ENCODE results near the gene CTDP1. TPM values are rescaled to one million over a fixed set of nuclear protein-coding genes. Genes with fewer than 3 reads are reported as not detected.
A peak's percentile ranks its signal among the peaks of the same experiment; 100 is the strongest.

The CTDP1 gene
- total and polyA plus RNA-seq, 5 donors from 2014 or later, result 12.9 to 59.7 (median 16.7) TPM

GRCh38 chr18:79699653-79700052, 20.1 kb downstream of the CTDP1 start:
- peaks cover 0 to 2% (median 0%) of the 10 kb centered on the region in 7 donors for H3K9me3 Mint-ChIP-seq
- Histone ChIP-seq H3K27me3 (ENCODE audit: control insufficient read depth, insufficient read depth, low read length) (no peaks in the 10 kb centered on the region), H3K36me3 (ENCODE audit: control insufficient read depth, insufficient read depth, low read length) (peaks cover 83% of the 10 kb centered on the region), H3K4me3 (ENCODE audit: low read depth, low read length) (no peak overlapping the region), H3K4me1 (ENCODE audit: control insufficient read depth, insufficient read depth, low read length, poor library complexity, severe bottlenecking) (no peaks in the 10 kb centered on the region), H3K9me3 (ENCODE audit: control insufficient read depth in 2 of 2, low read length in 2 of 2) (no peaks in the 10 kb centered on the region), H3K27ac (ENCODE audit: insufficient read depth, low read length, poor library complexity, severe bottlenecking) (no peak overlapping the region)
- H3K4me3 Mint-ChIP-seq, result no peak overlapping the region
- no peak for ATAC-seq (ENCODE audit: low read depth in 2 of 2)
- no peak overlapping the region for H3K27ac Mint-ChIP-seq
- DNase-seq, result no peak
- H3K36me3 Mint-ChIP-seq, result peaks cover 41% of the 10 kb centered on the region
- no peaks in the 10 kb centered on the region for H3K27me3 Mint-ChIP-seq
- H3K4me1 Mint-ChIP-seq, result peaks cover 0 to 5% (median 4%) of the 10 kb centered on the region in 4 donors

- Mint-ChIP-seq H3K4me3 (no peak overlapping the region), H3K9me3 (peaks cover 0 to 2% (median 0%) of the 10 kb centered on the region in 7 donors)
Measured at GRCh38 chr18:79702906-79703305, 23.3 kb downstream of the CTDP1 start.

GRCh38 chr18:79704631-79705030, 25.0 kb downstream of the CTDP1 start:
- Histone ChIP-seq H3K4me1 (ENCODE audit: control insufficient read depth, insufficient read depth, low read length, poor library complexity, severe bottlenecking) (no peaks in the 10 kb centered on the region), H3K9me3 (ENCODE audit: control insufficient read depth in 2 of 2, low read length in 2 of 2) (no peaks in the 10 kb centered on the region), H3K36me3 (ENCODE audit: control insufficient read depth, insufficient read depth, low read length) (peaks cover 84% of the 10 kb centered on the region), H3K27ac (ENCODE audit: insufficient read depth, low read length, poor library complexity, severe bottlenecking) (no peak overlapping the region), H3K27me3 (ENCODE audit: control insufficient read depth, insufficient read depth, low read length) (no peaks in the 10 kb centered on the region), H3K4me3 (ENCODE audit: low read depth, low read length) (no peak overlapping the region)
- no peaks in the 10 kb centered on the region for H3K27me3 Mint-ChIP-seq
- DNase-seq (no peak), ATAC-seq (ENCODE audit: low read depth in 2 of 2) (no peak)
- no peak overlapping the region for H3K4me3 Mint-ChIP-seq
- H3K36me3 Mint-ChIP-seq, result peaks cover 63% of the 10 kb centered on the region
- peaks cover 0 to 8% (median 3%) of the 10 kb centered on the region in 4 donors for H3K4me1 Mint-ChIP-seq
- peaks cover 0 to 2% (median 0%) of the 10 kb centered on the region in 7 donors for H3K9me3 Mint-ChIP-seq
- H3K27ac Mint-ChIP-seq, result no peak overlapping the region

More at GRCh38 chr18:79702906-79703305, 23.3 kb downstream of the CTDP1 start:
- Mint-ChIP-seq H3K27ac (peak overlapping the region in 1 of 3 donors; percentile 63), H3K27me3 (no peaks in the 10 kb centered on the region), H3K36me3 (peaks cover 61% of the 10 kb centered on the region), H3K4me1 (peaks cover 0 to 8% (median 4%) of the 10 kb centered on the region in 4 donors)
- no peak for ATAC-seq (ENCODE audit: low read depth in 2 of 2)
- H3K4me1 ChIP-seq (ENCODE audit: control insufficient read depth, insufficient read depth, low read length, poor library complexity, severe bottlenecking), result no peaks in the 10 kb centered on the region
- H3K27ac ChIP-seq (ENCODE audit: insufficient read depth, low read length, poor library complexity, severe bottlenecking), result no peak overlapping the region
- H3K4me3 ChIP-seq (ENCODE audit: low read depth, low read length), result no peak overlapping the region
- no peaks in the 10 kb centered on the region for H3K27me3 ChIP-seq (ENCODE audit: control insufficient read depth, insufficient read depth, low read length)
- H3K36me3 ChIP-seq (ENCODE audit: control insufficient read depth, insufficient read depth, low read length), result peaks cover 88% of the 10 kb centered on the region
- H3K9me3 ChIP-seq (ENCODE audit: control insufficient read depth in 2 of 2, low read length in 2 of 2), result no peaks in the 10 kb centered on the region
- DNase-seq, result no peak

- Mint-ChIP-seq H3K4me1 (peaks cover 0 to 8% (median 3%) of the 10 kb centered on the region in 4 donors), H3K36me3 (peaks cover 64% of the 10 kb centered on the region), H3K27me3 (no peaks in the 10 kb centered on the region), H3K9me3 (peaks cover 0 to 2% (median 0%) of the 10 kb centered on the region in 7 donors), H3K27ac (no peak overlapping the region), H3K4me3 (no peak overlapping the region)
- H3K4me3 ChIP-seq (ENCODE audit: low read depth, low read length), result no peak overlapping the region
- no peaks in the 10 kb centered on the region for H3K4me1 ChIP-seq (ENCODE audit: control insufficient read depth, insufficient read depth, low read length, poor library complexity, severe bottlenecking)
- no peaks in the 10 kb centered on the region for H3K27me3 ChIP-seq (ENCODE audit: control insufficient read depth, insufficient read depth, low read length)
- H3K36me3 ChIP-seq (ENCODE audit: control insufficient read depth, insufficient read depth, low read length), result peaks cover 84% of the 10 kb centered on the region
- DNase-seq (no peak), ATAC-seq (ENCODE audit: low read depth in 2 of 2) (no peak)
- no peak overlapping the region for H3K27ac ChIP-seq (ENCODE audit: insufficient read depth, low read length, poor library complexity, severe bottlenecking)
- H3K9me3 ChIP-seq (ENCODE audit: control insufficient read depth in 2 of 2, low read length in 2 of 2), result no peaks in the 10 kb centered on the region
Measured at GRCh38 chr18:79705272-79705671, 25.7 kb downstream of the CTDP1 start.

GRCh38 chr18:79706006-79706405, 26.4 kb downstream of the CTDP1 start:
- Mint-ChIP-seq H3K4me1 (peaks cover 0 to 8% (median 3%) of the 10 kb centered on the region in 4 donors), H3K4me3 (no peak overlapping the region), H3K27ac (no peak overlapping the region), H3K36me3 (peaks cover 65% of the 10 kb centered on the region), H3K9me3 (peaks cover 0 to 2% (median 0%) of the 10 kb centered on the region in 7 donors), H3K27me3 (no peaks in the 10 kb centered on the region)
- H3K36me3 ChIP-seq (ENCODE audit: control insufficient read depth, insufficient read depth, low read length), result peaks cover 82% of the 10 kb centered on the region
- ATAC-seq (ENCODE audit: low read depth in 2 of 2) (no peak), DNase-seq (no peak)
- no peaks in the 10 kb centered on the region for H3K9me3 ChIP-seq (ENCODE audit: control insufficient read depth in 2 of 2, low read length in 2 of 2)
- H3K4me1 ChIP-seq (ENCODE audit: control insufficient read depth, insufficient read depth, low read length, poor library complexity, severe bottlenecking), result no peaks in the 10 kb centered on the region
- H3K27ac ChIP-seq (ENCODE audit: insufficient read depth, low read length, poor library complexity, severe bottlenecking), result no peak overlapping the region
- no peaks in the 10 kb centered on the region for H3K27me3 ChIP-seq (ENCODE audit: control insufficient read depth, insufficient read depth, low read length)
- no peak overlapping the region for H3K4me3 ChIP-seq (ENCODE audit: low read depth, low read length)

- ATAC-seq (ENCODE audit: low read depth in 2 of 2) (no peak), DNase-seq (no peak)
- peaks cover 0 to 8% (median 3%) of the 10 kb centered on the region in 4 donors for H3K4me1 Mint-ChIP-seq
- no peaks in the 10 kb centered on the region for H3K27me3 Mint-ChIP-seq
- peaks cover 0 to 2% (median 0%) of the 10 kb centered on the region in 7 donors for H3K9me3 Mint-ChIP-seq
- H3K4me3 Mint-ChIP-seq, result no peak overlapping the region
- no peaks in the 10 kb centered on the region for H3K27me3 ChIP-seq (ENCODE audit: control insufficient read depth, insufficient read depth, low read length)
- no peaks in the 10 kb centered on the region for H3K4me1 ChIP-seq (ENCODE audit: control insufficient read depth, insufficient read depth, low read length, poor library complexity, severe bottlenecking)
- no peak overlapping the region for H3K4me3 ChIP-seq (ENCODE audit: low read depth, low read length)
- no peak overlapping the region for H3K27ac Mint-ChIP-seq
- H3K36me3 Mint-ChIP-seq, result peaks cover 66% of the 10 kb centered on the region
- no peak overlapping the region for H3K27ac ChIP-seq (ENCODE audit: insufficient read depth, low read length, poor library complexity, severe bottlenecking)
- no peaks in the 10 kb centered on the region for H3K9me3 ChIP-seq (ENCODE audit: control insufficient read depth in 2 of 2, low read length in 2 of 2)
- H3K36me3 ChIP-seq (ENCODE audit: control insufficient read depth, insufficient read depth, low read length), result peaks cover 86% of the 10 kb centered on the region
Measured at GRCh38 chr18:79706658-79707057, 27.1 kb downstream of the CTDP1 start.

- DNase-seq, result no peak
- Histone ChIP-seq H3K4me3 (ENCODE audit: low read depth, low read length) (no peak overlapping the region), H3K9me3 (ENCODE audit: control insufficient read depth in 2 of 2, low read length in 2 of 2) (no peaks in the 10 kb centered on the region), H3K27me3 (ENCODE audit: control insufficient read depth, insufficient read depth, low read length) (no peaks in the 10 kb centered on the region), H3K27ac (ENCODE audit: insufficient read depth, low read length, poor library complexity, severe bottlenecking) (no peak overlapping the region), H3K36me3 (ENCODE audit: control insufficient read depth, insufficient read depth, low read length) (peaks cover 84% of the 10 kb centered on the region), H3K4me1 (ENCODE audit: control insufficient read depth, insufficient read depth, low read length, poor library complexity, severe bottlenecking) (no peaks in the 10 kb centered on the region)
- ATAC-seq (ENCODE audit: low read depth in 2 of 2), result no peak
- Mint-ChIP-seq H3K27ac (no peak overlapping the region), H3K36me3 (peaks cover 68% of the 10 kb centered on the region), H3K27me3 (no peaks in the 10 kb centered on the region), H3K4me1 (peaks cover 0 to 8% (median 3%) of the 10 kb centered on the region in 4 donors), H3K9me3 (peaks cover 0 to 2% (median 0%) of the 10 kb centered on the region in 7 donors), H3K4me3 (no peak overlapping the region)
Measured at GRCh38 chr18:79707239-79707638, 27.6 kb downstream of the CTDP1 start.

GRCh38 chr18:79707671-79708070, 28.1 kb downstream of the CTDP1 start:
- Mint-ChIP-seq H3K27me3 (no peaks in the 10 kb centered on the region), H3K36me3 (peaks cover 71% of the 10 kb centered on the region), H3K4me3 (no peak overlapping the region), H3K27ac (peak overlapping the region in 1 of 3 donors; percentile 20), H3K4me1 (peaks cover 0 to 8% (median 3%) of the 10 kb centered on the region in 4 donors), H3K9me3 (peaks cover 0 to 2% (median 0%) of the 10 kb centered on the region in 7 donors)
- DNase-seq (no peak), ATAC-seq (ENCODE audit: low read depth in 2 of 2) (no peak)
- Histone ChIP-seq H3K4me1 (ENCODE audit: control insufficient read depth, insufficient read depth, low read length, poor library complexity, severe bottlenecking) (no peaks in the 10 kb centered on the region), H3K9me3 (ENCODE audit: control insufficient read depth in 2 of 2, low read length in 2 of 2) (no peaks in the 10 kb centered on the region), H3K27ac (ENCODE audit: insufficient read depth, low read length, poor library complexity, severe bottlenecking) (no peak overlapping the region), H3K36me3 (ENCODE audit: control insufficient read depth, insufficient read depth, low read length) (peaks cover 84% of the 10 kb centered on the region), H3K27me3 (ENCODE audit: control insufficient read depth, insufficient read depth, low read length) (no peaks in the 10 kb centered on the region), H3K4me3 (ENCODE audit: low read depth, low read length) (no peak overlapping the region)
